Hematopoietic multipotent progenitor cell treated with erythropoietin and hydrocortisone succinate and interleukin-3 and kit ligand, for 15 days (in vitro differentiated cells): ENCODE measurements around the gene GDA.
A peak's percentile ranks its signal among the peaks of the same experiment; 100 is the strongest.
"Not testable (repeated sequence)": the region's sequence is repeated elsewhere in the genome, so short reads cannot be mapped to it uniquely, and the experiment has no call there.

Source experiments
- DNase-seq: peaks from one replicate; pipeline ENCODE4 v3.0.0-alpha.2; 2015; ENCODE audit warnings: low spot score

Gene GDA

GRCh38 chr9:72210522-72210921, 61.3 kb downstream of the GDA start:
- DNase-seq: no peak

DNA sequence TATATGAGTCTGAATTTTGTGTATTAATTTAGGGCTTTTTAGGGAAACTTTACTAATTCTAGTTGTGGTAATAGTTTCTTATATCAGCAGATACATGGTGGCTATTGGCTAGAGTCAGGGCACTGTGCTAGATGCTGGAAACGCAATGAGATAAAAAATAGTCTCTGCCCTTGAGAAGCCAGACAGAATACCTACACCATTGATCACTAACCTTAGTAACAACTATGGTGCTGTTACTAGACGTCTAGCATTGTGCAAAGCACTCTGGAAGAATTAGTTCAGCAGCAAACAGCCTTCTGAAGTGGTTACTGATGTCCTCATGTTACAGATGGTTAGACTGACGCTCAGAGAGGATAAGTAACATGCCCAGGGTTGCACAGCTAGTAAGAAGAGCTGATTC, 61.8 kb downstream of the GDA start:
- DNase-seq: no peak

- no peak for DNase-seq
Measured at GRCh38 chr9:72213906-72214305, 64.7 kb downstream of the GDA start.

- DNase-seq: no peak
Measured at GRCh38 chr9:72217306-72217842, 68.1 kb downstream of the GDA start.

- DNase-seq: no peak
Measured at GRCh38 chr9:72220589-72220988, 71.3 kb downstream of the GDA start.

DNA sequence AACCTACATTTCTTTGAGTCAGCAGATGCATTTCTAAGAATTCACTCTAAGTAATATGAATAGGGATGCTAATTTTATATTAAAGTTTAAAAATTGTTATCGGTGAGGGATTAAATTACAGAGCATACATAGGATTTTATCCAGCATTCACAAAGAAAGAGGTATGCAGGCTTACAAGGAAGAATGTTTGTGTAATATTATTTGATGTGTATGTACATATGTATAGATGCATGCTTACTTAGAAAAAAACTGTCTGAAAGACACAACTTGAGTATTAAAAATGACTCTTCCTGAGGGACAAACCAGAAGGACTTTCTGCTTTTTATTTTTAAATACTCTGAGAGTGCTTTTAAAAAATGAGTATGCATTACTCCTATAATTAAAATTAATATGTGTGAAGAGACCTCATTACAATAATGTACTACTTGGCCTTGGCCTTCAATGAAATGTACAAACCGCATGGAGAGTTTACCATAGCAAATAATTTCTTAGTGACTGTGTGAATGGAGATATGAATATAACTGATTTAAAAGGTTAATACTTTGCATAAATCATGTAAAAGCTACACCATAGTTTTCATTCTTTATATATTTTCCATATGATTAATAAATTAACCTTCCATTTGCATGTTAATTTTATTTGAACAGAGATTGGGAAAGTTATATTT, 77.0 kb downstream of the GDA start:
- DNase-seq: no peak

- no peak for DNase-seq
Measured at GRCh38 chr9:72228282-72228681, 79.0 kb downstream of the GDA start.

- DNase-seq: no peak
Measured at GRCh38 chr9:72232778-72233177, 83.5 kb downstream of the GDA start.

DNA sequence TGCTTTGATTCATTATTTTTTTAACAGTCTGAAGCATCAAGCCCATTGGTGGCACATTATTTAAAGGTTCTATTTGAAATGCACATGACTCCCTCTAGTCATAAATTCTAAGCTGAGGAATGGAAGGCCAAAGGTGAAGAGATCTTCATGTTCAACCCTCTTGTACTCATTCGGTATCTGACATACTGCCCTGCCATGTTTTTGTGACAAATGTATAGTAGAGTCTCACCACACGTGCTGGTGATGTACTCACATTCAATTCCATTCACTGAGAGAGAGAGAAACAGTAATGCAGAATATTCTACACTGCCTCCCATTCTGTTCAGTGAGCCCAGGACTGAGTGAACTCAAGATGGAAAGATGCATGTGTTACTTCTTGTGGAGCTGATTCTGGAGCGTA, 98.3 kb downstream of the GDA start:
- no peak for DNase-seq

DNA sequence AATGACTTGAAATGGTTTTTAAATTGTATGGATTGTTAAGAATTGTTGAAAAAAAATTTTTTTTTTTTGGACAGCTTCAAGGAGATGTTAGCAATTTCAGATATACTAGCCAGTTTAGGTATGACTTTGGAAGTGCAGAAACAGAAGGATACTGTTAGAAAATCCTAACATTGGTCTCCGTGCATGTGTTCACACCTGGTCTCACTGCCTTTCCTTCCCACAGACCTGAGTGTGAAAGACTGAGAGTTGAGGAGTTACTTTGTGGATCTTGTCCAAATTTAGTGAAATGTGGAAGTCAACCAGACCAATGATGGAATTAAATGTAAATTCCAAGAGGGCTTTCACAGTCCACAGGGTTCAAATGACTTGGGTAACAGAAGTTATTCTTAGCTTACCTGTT, 102.3 kb downstream of the GDA start:
- DNase-seq: no peak

DNA sequence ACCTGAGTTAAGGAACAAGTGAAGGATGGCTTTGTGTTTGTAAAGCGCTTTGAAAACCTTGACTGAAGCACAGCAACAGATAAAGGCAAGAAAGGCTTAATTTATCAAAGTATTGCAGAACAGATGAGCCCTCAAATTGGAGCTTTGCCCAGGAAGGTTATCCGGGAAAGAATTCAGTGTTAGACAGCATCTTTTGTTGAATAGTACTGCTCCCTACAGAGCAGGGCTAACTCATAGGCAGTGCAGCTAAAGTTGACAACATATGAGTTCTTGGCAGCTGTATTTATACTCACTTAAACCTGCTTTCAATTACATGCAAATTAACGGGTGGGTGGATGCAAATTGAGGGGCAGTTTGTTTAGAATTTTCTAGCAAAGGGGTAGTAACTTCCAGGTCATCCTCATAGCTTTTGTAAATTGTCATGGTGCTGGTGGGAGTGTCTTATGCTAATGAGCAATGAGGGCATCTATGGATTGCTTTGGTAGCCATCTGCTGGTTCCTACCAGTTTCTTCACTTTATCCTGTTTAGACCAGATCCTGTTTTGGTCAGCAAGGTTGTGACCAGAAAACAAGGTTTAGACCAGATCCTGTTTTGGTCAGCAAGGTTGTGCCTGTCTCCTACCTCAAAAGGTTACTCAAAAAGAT, 105.8 kb downstream of the GDA start:
- DNase-seq: no peak

DNA sequence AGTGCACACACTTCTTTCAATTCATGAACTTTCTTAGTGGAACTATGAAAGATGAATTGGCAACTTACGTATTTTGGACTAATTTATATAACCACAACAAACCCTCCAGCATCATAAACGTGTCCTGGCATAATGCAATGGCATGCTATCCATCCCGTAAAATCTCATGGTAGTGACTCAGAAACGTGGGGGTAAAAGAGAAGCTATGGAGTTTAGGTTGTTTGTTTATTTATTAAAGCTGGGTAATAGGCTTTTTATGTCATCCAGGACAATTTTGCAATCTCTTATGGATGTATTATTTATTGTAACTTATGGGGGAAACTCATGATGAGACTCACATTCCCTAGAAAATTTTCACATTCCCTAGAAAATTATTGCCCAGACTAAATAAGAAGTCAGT, 106.3 kb downstream of the GDA start:
- DNase-seq: no peak

DNA sequence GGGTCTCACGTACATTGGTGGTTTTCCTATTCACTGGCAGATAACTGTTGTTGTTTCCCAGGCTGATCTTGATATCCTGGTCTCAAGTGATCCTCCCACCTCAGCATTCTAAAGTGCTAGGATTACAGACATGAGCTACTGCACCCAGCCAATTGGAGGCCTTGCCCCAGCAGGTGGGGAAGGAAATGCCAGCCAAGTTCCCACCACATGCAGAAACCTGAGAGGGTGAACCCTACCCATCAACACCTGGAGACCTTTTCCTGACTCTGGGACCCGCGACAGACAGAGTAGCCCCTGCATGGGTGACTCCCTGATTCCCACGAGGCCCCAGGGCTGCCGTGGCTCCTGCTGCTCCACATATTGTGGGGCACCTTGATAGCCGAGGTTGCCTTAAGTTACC, 107.7 kb downstream of the GDA start:
- no peak for DNase-seq

- no peak for DNase-seq
Measured at GRCh38 chr9:72257814-72258213, 108.6 kb downstream of the GDA start.

GRCh38 chr9:72262063-72262462, 112.8 kb downstream of the GDA start:
- no peak for DNase-seq

DNA sequence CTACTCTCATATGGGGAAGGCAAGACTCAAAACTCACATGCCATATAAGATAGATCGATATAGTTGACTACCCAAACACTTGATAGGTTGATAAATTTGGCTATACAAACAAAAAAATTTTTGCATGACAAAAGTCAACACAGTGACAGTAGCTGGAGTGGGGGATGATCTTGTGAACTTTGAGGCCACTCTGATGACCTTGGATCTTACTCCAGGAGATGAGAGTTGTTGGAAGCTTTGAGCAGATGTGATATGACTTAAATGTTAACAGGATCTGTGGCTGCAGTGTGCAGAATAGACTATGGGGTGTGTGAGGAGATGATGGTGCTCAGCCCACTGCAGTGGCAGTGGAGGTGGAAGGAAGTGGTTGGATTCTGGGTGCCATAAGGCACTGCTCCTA, 114.3 kb downstream of the GDA start:
- no peak for DNase-seq

- no peak for DNase-seq
Measured at GRCh38 chr9:72268961-72269360, 119.7 kb downstream of the GDA start.

DNA sequence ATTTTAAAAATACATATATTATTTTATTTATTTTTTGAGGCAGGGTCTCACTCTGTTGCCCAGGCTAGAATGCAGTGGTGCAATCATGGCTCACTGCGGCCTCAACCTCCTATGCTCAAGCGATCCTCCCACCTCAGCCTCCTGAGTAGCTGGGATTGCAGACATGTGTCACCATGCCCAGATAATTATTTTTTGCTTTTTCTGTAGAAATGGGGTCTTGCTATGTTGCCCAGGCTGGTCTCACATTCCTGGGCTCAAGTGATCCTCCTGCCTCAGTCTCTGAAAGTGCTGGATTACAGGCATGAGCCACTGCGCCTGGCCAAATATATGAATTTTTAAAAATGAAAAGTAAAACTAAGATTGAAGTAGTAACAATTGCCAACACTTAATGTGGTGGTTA, 121.1 kb downstream of the GDA start:
- DNase-seq: not testable (repeated sequence)

DNA sequence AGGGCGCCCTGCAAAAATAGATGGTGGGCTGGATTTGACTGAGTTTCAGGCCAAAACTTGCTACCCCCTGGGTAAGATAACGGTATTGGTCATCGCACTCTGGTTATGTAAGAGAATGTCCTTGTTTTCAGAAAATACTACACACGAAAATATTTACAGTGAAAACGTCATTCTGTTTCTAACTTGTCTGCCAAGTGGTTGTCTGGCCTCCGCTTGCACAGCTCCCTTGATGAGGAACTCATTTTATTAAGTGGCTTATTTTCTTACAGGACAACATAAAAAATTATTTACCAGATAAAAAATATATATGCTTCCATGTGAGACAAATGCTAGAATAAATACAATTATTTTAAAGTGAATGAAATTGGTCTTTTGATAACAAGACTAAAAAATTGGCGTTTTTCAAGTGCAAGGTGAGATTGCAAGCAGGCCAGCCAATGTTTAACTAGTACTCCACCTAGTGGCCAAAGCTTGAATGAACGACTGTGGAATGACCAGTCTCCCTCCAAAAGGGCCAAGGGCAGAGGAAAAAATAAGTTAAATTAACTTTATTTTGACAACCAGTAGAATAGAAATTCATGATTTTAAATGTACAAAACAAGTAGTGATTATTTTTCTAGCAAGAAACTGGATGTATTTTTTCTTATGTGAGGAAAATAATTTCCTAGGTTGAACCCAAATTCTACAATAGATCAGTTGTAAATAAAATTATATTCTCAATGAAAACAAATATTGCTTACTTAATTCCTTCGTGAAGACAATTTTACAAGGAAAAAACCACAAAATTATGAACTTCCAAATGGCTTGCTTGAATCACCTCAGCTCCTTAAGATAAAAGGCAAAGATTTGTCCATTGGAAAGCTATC, 122.6 kb downstream of the GDA start:
- peak; percentile 68 for DNase-seq

- no peak for DNase-seq
Measured at GRCh38 chr9:72274441-72274840, 125.2 kb downstream of the GDA start.

DNA sequence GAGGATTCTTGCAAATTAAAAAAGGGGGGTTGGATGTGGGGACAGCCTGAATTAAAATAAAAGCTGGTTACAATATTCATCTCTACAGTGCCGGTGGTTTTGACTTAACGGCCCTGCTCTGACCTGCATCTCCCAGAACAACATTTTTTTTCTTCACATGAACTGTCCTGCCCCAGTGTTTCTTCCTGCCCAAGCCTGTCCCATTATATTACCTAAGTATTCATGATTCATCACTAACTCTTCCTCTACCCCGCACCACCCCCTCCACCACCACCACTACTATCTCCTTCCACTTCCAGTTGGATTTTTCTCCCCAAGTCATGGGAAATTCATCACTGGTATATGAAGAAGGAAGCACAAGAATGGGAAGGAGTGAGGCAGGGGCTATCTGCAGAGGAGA, 125.7 kb downstream of the GDA start:
- no peak for DNase-seq

- DNase-seq: no peak
Measured at GRCh38 chr9:72276429-72276828, 127.2 kb downstream of the GDA start.

GRCh38 chr9:72278959-72279358, 129.7 kb downstream of the GDA start:
- no peak for DNase-seq
